K562 (cell line): Measurements from ENCODE around the gene SH3BP2. TPM values are rescaled to one million over a fixed set of nuclear protein-coding genes. Genes with fewer than 3 reads are reported as not detected.
A peak's percentile ranks its signal among the peaks of the same experiment; 100 is the strongest.

Experiments used
- ATAC-seq: fragments of 200-7000 bp; cut with Tn5 transposase; 3 replicates; pipeline ENCODE4 v1.9.1; 2020; ENCODE audit warnings: moderate library complexity
- BruUV-seq: library from RNA; stranded (reverse); fragments of 400-500 nt; replicated peaks from 2 replicates; lab custom pipeline; 2021; lab: Mats Ljungman, UMichigan
- CTCF ChIA-PET: fragments of 300-600 bp; formaldehyde crosslinking; extraction: SDS; loops from one replicate; lab custom pipeline; 2021; ENCODE audit warnings: low intra/inter-chr PET ratio; lab: Yijun Ruan, JAX
- POLR2A ChIA-PET: fragments of 300-600, 350-650 bp; sonication (Branson Sonifier 250); formaldehyde crosslinking; extraction: SDS; loops from one replicate; lab custom pipeline; 2021; ENCODE audit warnings: antibody characterized with exemption, inconsistent platforms; lab: Yijun Ruan, JAX
- DNase-seq, 4 experiments: peaks; one replicate each; pipeline versions ENCODE4 v3.0.0 to v3.0.0-alpha.2; 2011 to 2018; ENCODE audit warnings: low spot score in 3 of 4, mixed read lengths in 3 of 4; ENCODE audit errors: extremely low read depth in 1 of 4
- FAIRE-seq: peaks from 2 replicates; lab custom pipeline; 2011; peaks lifted over from hg19 to GRCh38; lab: Jason Lieb, UNC
- H2AFZ ChIP-seq: 2 replicates; pipeline ENCODE4 v1.6.0; 2011; ENCODE audit warnings: low read depth, low read length, control low read depth, inconsistent platforms
- H3K27ac ChIP-seq: fragments of 200-600 bp; 3 replicates; pipeline ENCODE4 v1.8.0; 2011; ENCODE audit warnings: low read depth, mild to moderate bottlenecking, control low read depth, inconsistent platforms, low read length, moderate library complexity, mixed read lengths; ENCODE audit errors: extremely low read depth
- H3K27me3 ChIP-seq, 2 experiments: fragments of 300-600 bp in 1 of 2; 2 replicates in 1 of 2; 3 replicates in 1 of 2; pipeline versions ENCODE4 v1.6.0 to v1.8.0; 2011; ENCODE audit warnings: inconsistent platforms in 2 of 2, low read length in 2 of 2, mild to moderate bottlenecking in 1 of 2, mixed read lengths in 1 of 2, moderate library complexity in 1 of 2; ENCODE audit not compliant: control insufficient read depth in 2 of 2, insufficient read depth in 2 of 2
- H3K36me3 ChIP-seq: fragments of 300-600 bp; 3 replicates; pipeline ENCODE4 v1.8.0; 2011; ENCODE audit warnings: mild to moderate bottlenecking, low read length, inconsistent platforms; ENCODE audit not compliant: control insufficient read depth, insufficient read depth
- H3K4me1 ChIP-seq, 2 experiments: fragments of 200-600 bp in 1 of 2; replicated peaks in 1 of 2; 2 replicates in 1 of 2; 3 replicates in 1 of 2; pipeline versions ENCODE4 v1.5.1 to v1.8.0; 2011; ENCODE audit warnings: inconsistent platforms in 2 of 2, low read length in 2 of 2, mild to moderate bottlenecking in 1 of 2, mixed read lengths in 1 of 2, moderate library complexity in 1 of 2; ENCODE audit not compliant: control insufficient read depth in 2 of 2, insufficient read depth in 2 of 2
- H3K4me2 ChIP-seq: 2 replicates; pipeline ENCODE4 v1.6.1; 2011; ENCODE audit warnings: low read length, control low read depth, inconsistent platforms, mixed read lengths; ENCODE audit not compliant: insufficient read depth
- H3K4me3 ChIP-seq: fragments of 200-600 bp; sonication (generic), shearing (Covaris generic); 2 replicates; pipeline ENCODE4 v1.5.1; 2016; ENCODE audit warnings: control low read depth, inconsistent platforms
- H3K79me2 ChIP-seq: fragments of 200-600 bp; 3 replicates; pipeline ENCODE4 v1.8.0; 2011; ENCODE audit warnings: low read length, inconsistent platforms; ENCODE audit not compliant: control insufficient read depth, insufficient read depth
- H3K9ac ChIP-seq, 2 experiments: 2 replicates each; pipeline versions ENCODE4 v1.6.0 to v1.6.1; 2011; ENCODE audit warnings: low read depth in 2 of 2, low read length in 2 of 2, control low read depth in 1 of 2, inconsistent platforms in 1 of 2, mild to moderate bottlenecking in 1 of 2, mixed read lengths in 1 of 2; ENCODE audit not compliant: insufficient read depth in 1 of 2
- H3K9me1 ChIP-seq: one replicate; pipeline ENCODE4 v1.6.0; 2011; ENCODE audit warnings: inconsistent platforms, mild to moderate bottlenecking, low read length, moderate library complexity; ENCODE audit not compliant: control insufficient read depth, insufficient read depth
- H3K9me3 ChIP-seq: replicated peaks from 2 replicates; pipeline ENCODE4 v1.5.1; 2011; ENCODE audit warnings: low read depth, low read length, inconsistent platforms; ENCODE audit not compliant: control insufficient read depth, insufficient read depth
- H4K20me1 ChIP-seq: replicated peaks from 2 replicates; pipeline ENCODE4 v1.6.1; 2011; ENCODE audit warnings: low read length, inconsistent platforms, mixed read lengths; ENCODE audit not compliant: control insufficient read depth, insufficient read depth
- CREB1 ChIP-seq, 2 experiments: sonication (generic) in 1 of 2; formaldehyde crosslinking in 1 of 2; IDR thresholded peaks; 2 replicates each; pipeline versions ENCODE4 v1.6.1 to v1.8.0; 2012 to 2022; ENCODE audit warnings: inconsistent platforms in 1 of 2, mild to moderate bottlenecking in 1 of 2, missing genetic modification reagents in 1 of 2, moderate library complexity in 1 of 2
- EWSR1 ChIP-seq: fragments of 450-650 bp; IDR thresholded peaks from 2 replicates; pipeline ENCODE4 v1.6.1; 2018; ENCODE audit warnings: borderline replicate concordance, mild to moderate bottlenecking, low read depth, moderate library complexity; ENCODE audit not compliant: partially characterized antibody
- SAFB ChIP-seq: fragments of 200-400 bp; formaldehyde crosslinking; IDR thresholded peaks from 2 replicates; pipeline ENCODE4 v1.6.1; 2017; ENCODE audit warnings: low read depth, low read length, borderline replicate concordance
- YBX1 ChIP-seq: fragments of 450-650 bp; IDR thresholded peaks from 2 replicates; pipeline ENCODE4 v1.7.1; 2016; ENCODE audit warnings: mild to moderate bottlenecking
- WGBS: fragments of 100-300 bp; shearing (Covaris generic); methylation state at CpG from one replicate; pipeline ENCODE4 v1.1.6; 2016; ENCODE audit warnings: low coverage, mixed read lengths; ENCODE audit not compliant: insufficient coverage; ENCODE audit errors: missing lambda C conversion rate; 5-methylcytosine and 5-hydroxymethylcytosine counted together
- in situ Hi-C: fragments of 300-500 bp; cut with MboI; formaldehyde crosslinking; loops from 4 replicates; pipeline ENCODE4 v1.15.0; 2018; ENCODE audit warnings: inconsistent platforms, mixed read lengths
- intact Hi-C: fragments of 100-400 bp; cut with micrococcal nuclease; formaldehyde crosslinking; loops from 2 replicates; pipeline ENCODE4 v1.14.2; 2022
- polyA plus RNA-seq, 8 experiments: library from polyadenylated mRNA; depleted of rRNA in 4 of 8; stranded (reverse) in 5 of 8; unstranded in 3 of 8; fragments of >200 nt; fragmentation: Nextera tagmentation in 2 of 8; fragmentation: Illumina TruSeq in 1 of 8; extraction: Ambion mirVana in 2 of 8; extraction: Trizol in 1 of 8; gene quantifications; 2 replicates each; pipeline versions ENCODE4 v1.2.1 to v1.2.3, GENCODE V29; 2011 to 2014; ENCODE audit warnings: inconsistent platforms in 1 of 8, missing spikeins in 1 of 8
- total RNA-seq, 7 experiments: library from RNA; depleted of rRNA in 6 of 7; stranded (reverse); fragments of >200 nt in 6 of 7; fragmentation: Illumina TruSeq in 2 of 7; extraction: Trizol in 2 of 7; gene quantifications; 2 replicates each; pipeline versions ENCODE4 v1.2.1 to v1.2.3, GENCODE V29; 2011 to 2021; ENCODE audit warnings: low replicate concordance in 1 of 7
- TF ChIP-seq, protein P1 (sequence below), 3 experiments: fragments of 200-800 bp in 1 of 3; sonication (Bioruptor generic) in 1 of 3; sonication (generic) in 1 of 3; formaldehyde crosslinking in 1 of 3; IDR thresholded peaks; 2 replicates each; pipeline versions ENCODE4 v1.6.1 to v1.8.0; 2016 to 2022; ENCODE audit warnings: mild to moderate bottlenecking in 2 of 3, missing compliant biosample characterization in 2 of 3, missing genetic modification characterization in 2 of 3, missing genetic modification reagents in 1 of 3

The SH3BP2 gene
- total and polyA plus RNA-seq, 9 of the 15 experiments (the other 6 are each of a cell fraction or from before 2014, with no cell fraction given): 0.34 to 16.0 (median 5.1) TPM

DNA sequence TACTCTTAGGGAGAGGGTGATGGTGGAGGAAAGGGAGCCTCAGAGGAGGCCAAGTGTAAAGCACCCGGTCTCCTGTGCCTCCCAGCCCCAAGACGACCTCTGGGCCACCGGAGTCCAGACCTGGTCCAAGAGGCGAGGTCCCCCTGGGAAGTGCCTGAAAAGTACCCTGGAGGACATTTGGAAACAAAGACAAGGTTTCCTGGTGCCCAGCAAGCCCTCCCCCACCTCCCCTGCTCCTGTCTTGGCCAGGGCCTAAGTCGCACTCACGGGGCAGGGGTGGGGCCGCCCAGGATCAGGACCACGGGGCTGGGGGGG lies 532 bp upstream of the SH3BP2 start:
- FAIRE-seq (no peak), DNase-seq (no peak), ATAC-seq (no peak)
- Histone ChIP-seq H2AFZ (peak overlapping the region; percentile 62), H3K4me1 (peaks cover 15 to 93% of the 10 kb centered on the region in 2 experiments), H4K20me1 (no peaks in the 10 kb centered on the region; the same call in 1 of the 2 replicates), H3K4me3 (no peak overlapping the region), H3K27me3 (no peaks in the 10 kb centered on the region), H3K9ac (peak overlapping the region in 1 of 2 experiments; percentile 23; a peak in 1 of 4 replicates), H3K36me3 (no peaks in the 10 kb centered on the region), H3K9me3 (no peaks in the 10 kb centered on the region), H3K27ac (no peak overlapping the region), H3K79me2 (no peaks in the 10 kb centered on the region; the same call in 2 of the 3 replicates), H3K4me2 (0 out of 2 replicates have a peak overlapping the region, but pooled peaks have one; percentile 29), H3K9me1 (no peaks in the 10 kb centered on the region)
- TF ChIP-seq, protein P1, sequence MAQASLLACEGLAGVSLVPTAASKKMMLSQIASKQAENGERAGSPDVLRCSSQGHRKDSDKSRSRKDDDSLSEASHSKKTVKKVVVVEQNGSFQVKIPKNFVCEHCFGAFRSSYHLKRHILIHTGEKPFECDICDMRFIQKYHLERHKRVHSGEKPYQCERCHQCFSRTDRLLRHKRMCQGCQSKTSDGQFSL (CRISPR knock-in tag; IDR thresholded peaks at IDR 0.05): peak; percentile 20; the same call in 1 of the 2 replicates
- TF ChIP-seq, protein P1 (tag; IDR thresholded peaks at IDR 0.05): no peak
- no peak for TF ChIP-seq CREB1 (IDR thresholded peaks at IDR 0.05)
- TF ChIP-seq CREB1 (CRISPR knock-in tag; IDR thresholded peaks at IDR 0.05): 0 out of 2 replicates have a peak, but pooled peaks have one; percentile 15
- TF ChIP-seq YBX1: no peak
- TF ChIP-seq EWSR1: no peak
- no peak for TF ChIP-seq SAFB
- BruUV-seq: no TSS peak
- WGBS: 50% methylated on average over 7 of the region's 8 CpGs
- POLR2A ChIA-PET: interaction anchor here (0.6 to 0.7 kb wide), 2 partner anchors 11 to 12 kb away, joined by 3 read pairs; no protein-coding TSS in a partner anchor
- CTCF ChIA-PET: no interaction called here
- in situ Hi-C loops: no loop called here
- intact Hi-C loops: loop anchor here (1.0 to 5.0 kb wide), 3 partner anchors 30 to 75 kb away; partner anchors contain the start of gene ADD1
